GM18519 (cell line): ENCODE results near the gene ETFA.
"Not testable (repeated sequence)": the region's sequence is repeated elsewhere in the genome, so short reads cannot be mapped to it uniquely, and the experiment has no call there.

Source experiments
- ATAC-seq: cut with Tn5 transposase; IDR thresholded peaks from one replicate; pipeline ENCODE4 v1.9.1; 2021; ENCODE audit warnings: mild to moderate bottlenecking, moderate library complexity; ENCODE audit not compliant: unreplicated experiment, low FRiP score

Gene ETFA

DNA sequence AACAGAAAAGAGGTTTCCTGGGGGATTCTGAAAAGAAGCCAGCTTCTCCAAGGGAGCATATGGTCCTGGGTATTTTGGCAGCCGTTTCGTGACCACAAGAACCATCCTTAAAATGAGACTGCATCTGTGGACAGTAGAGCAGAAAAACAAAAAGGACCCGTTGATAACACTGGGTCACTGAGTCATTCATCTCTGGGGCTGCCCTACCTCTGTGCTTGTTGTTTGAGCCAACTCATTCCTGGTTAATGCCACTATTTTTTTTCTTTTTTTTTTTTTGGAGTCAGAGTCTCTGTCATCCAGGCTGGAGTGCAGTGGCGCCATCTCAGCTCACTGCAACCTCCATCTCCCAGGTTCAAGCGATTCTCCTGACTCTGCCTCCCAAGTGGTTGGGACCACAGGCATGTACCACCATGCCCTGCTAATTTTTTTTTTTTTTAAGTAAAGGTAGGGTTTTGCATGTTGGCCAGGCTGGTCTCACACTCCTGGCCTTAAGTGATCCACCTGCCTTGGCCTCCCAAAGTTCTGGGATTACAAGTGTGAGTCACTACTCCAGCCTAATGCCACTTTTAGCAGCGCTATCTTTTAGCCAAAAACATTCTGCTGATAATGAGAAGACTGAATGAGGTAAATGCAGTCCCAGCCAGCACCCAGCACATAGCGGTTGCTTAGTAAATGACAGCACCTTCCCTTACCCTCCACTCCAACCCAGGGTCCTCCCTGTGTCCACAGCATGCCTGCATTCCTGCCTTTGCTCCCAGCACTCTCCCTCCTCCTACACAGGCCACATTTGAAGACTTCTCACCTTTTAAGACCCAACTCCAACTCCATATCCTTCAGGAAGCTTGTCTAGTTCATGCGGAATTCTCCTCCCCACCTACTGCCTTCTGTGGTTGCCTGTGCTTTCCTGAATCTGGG lies 16.2 kb upstream of the ETFA start:
- no peak for ATAC-seq

DNA sequence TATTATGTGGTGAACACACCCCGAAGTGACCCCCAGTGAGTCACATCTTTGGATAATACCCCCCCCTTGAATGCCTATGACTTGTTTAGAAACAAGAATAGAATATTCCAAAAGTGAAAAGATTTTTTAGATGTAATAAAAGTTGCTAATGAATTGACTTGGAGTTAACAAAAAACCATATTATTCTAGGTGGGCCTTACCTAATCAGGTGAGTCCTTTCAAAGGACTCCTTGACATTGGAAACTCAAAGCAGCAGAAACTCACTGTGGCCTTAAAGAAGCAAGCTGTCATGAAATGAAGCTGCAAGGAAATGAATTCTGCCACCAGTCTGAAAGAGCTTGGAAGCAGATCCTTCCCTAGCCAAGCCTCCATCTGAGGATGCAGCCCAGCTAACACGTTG lies 14.4 kb upstream of the ETFA start:
- ATAC-seq, result no peak

DNA sequence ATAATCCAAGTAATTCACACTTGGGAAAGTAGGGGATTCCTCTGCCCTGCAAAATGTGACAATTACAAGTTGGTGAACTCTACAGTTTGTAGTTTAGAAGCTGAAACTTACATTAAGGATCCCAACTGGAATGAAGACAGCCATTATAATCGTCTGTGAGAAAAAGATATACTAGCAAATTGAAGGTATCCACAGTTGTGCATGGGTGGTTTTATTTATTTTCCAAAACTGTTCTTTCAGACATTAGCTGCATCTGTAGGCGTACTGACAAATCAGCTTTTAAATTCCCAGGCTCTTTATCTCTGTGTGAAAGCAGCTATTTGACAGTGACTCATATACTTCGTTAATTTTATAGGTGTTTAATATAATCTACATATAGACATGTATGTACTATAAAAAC lies 12.8 kb upstream of the ETFA start:
- no peak for ATAC-seq

DNA sequence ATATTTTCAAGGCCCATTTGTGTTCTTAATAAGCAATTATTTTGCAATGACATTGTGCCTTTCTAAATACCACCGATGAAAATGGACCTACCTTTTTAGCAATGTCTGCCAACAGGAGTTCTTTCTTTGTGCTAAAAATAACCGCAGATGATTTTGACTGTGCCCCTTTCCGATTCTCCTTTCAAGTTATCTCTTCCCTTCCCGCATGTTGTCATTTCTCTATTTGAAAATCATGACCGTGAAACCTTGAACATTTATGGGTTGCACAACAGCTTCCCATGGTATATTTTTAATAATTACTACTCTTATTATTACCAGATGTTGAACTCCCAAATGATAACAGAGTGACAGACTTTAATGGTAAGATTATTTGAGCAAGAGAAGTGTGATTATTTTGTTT lies 10.3 kb upstream of the ETFA start:
- no peak for ATAC-seq

DNA sequence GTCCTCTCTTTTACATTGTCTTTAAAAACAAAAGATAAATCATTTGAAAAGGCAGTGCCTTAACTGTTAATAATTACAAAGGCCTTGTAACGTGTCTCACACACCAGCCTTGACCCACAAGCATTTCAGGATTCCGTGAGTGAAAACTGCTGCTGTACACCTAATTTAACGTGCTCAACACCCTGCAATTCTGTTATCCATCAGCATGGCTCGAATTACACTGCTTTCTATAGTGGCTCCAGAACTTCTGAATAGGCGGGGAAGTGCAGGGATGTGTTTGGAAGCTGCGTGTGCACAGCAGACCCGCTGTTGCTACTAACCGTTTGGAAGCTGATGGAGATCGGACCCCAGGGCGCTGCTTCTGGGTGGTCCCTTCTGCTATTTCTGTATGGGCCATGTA lies 9.9 kb upstream of the ETFA start:
- no peak for ATAC-seq

DNA sequence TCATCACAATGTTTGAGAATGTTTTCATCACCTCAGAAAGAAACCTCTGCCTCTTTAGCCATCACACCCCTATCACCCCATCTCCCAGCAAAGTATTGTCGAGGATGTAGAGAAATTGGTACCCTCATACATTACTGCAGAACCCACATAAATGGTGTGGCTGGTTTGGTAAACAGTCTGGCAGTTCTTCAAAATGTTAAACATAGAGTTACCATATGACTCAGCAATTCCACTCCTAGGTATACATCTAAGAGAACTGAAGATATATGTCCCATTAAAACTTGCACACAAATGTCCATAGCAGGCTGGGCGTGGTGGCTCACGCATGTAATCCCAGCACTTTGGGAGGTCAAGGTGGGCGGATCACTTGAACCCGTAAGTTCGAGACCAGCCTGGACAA lies 8.7 kb upstream of the ETFA start:
- no peak for ATAC-seq

DNA sequence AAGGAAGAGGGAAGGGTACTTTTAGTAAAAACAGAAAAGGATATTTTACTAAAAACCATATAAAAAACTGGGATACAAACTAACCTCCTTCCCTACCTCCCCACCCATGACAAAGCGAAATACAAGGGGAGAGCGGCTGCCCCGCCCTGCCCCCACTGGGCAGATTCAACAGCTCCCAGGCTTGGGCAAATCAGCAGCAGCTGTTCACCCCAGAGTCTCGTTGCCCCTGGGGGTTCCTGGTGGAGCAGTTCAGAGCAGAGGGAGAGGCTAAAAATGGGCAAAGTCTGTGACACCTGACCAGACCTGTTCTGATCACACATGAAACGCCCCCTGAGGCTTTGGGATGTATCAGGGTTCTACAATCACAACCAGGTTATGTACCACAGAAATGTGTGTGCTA lies 2.5 kb upstream of the ETFA start:
- ATAC-seq, result no peak

DNA sequence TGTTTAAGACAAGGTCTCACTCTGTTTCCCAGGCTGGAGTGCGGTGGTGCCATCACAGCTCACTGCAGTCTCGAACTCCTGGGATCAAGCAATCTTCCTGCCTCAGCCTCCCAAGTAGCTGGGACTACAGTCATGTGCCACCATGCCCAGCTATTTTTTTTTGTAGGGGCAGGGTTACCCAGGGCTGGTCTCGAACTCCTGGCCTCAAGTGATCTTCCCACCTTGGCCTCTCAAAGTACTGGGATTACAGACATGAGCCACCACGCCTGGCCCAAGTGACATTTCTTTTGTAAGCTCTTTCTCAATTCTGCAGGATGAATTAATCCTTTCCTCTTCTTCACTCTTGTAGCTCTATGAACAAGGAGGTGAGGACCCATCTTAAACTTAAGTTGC lies 1.9 kb upstream of the ETFA start:
- ATAC-seq, result not testable (repeated sequence)

DNA sequence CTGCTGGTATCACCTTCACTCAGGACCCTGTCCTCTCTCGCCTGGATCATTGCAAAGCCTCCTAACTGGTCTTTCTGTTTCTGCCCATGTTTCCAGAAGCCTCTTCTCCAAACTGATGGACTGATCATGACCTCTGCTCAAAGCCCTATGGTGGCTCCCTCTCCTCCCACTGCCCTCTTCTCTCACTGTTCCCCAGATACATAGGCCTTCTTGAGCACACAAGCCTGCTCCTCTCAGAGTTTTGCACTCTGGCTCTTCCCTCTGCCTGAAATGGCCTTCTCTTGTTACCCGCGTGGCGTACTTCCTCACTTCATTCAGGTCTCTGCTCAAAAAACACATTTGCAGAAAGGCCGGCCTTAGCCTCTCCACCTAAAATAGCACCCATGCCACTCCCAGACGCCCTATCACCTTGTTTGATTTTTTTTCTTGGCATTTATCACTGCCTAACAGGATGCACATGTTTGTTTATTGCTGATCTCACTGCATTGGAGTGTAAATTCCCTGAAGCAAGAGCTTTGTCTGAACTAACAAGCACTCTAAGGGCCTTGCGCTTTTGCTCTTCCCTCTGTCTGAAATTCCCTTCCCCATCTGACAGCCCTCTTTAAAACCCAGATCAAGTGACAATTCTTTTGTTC lies 1.4 kb upstream of the ETFA start:
- no peak for ATAC-seq

DNA sequence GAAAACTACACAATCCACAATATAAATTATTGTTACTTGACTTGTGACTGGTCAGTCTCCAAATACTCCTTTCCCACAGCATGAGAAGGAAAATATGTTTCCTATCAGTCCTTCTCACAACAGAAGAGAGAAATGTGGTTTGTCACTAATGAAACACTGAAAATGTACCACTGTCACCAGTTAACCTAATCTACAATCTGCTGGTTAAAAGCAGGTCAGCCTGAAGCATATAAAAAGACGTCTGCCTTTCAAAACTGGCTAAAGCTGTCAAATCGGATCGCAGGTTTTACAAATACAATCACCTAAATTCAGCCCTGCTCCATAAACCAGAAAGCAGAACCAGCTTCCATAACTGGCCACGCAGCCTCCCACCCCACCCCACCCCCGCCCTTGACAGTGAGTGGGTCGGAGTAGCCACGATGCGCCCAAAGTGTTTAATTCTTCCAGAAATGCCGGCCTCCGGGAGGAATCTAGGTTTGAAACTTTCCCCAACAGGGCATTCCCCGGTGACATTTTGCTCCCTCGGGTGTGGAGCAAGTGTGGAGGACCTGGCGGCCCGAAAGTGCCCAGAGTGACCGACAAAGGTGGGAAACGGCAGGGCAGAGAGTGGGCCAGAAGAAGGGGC lies 682 bp downstream of the ETFA start:
- ATAC-seq, result no peak

DNA sequence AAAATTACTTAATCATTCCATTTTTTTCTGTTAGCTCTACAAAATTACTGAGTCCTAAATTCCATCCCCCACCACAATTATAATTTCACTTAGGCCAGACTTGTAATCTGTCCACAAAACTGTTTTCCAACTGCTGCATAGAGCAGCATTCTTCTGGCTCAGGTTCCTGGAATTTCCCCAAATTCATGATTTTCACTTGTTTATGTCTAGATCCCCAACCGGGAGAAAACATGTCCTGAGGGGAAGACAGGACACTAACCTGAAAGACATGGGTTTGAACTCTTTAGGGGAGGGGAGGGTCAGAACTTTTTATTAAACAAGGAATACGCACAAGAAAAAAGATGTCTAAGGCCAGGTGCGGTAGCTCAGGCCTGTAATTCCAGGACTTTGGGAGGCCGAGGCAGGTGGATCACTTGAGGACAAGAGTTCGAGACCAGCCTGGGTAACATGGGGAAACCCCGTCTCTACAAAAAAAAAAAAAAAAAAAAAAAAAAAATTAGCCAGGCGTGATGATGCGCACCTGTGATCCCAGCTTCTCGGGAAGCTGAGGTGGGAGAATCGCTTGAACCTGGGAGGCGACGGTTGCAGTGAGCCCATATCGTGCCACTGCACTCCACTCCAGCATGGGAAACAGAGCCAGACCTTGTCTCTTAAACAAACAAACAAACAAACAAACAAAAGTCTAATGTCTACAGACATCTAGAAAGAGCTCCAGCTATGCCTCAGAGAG lies 1.5 kb downstream of the ETFA start:
- no peak for ATAC-seq

DNA sequence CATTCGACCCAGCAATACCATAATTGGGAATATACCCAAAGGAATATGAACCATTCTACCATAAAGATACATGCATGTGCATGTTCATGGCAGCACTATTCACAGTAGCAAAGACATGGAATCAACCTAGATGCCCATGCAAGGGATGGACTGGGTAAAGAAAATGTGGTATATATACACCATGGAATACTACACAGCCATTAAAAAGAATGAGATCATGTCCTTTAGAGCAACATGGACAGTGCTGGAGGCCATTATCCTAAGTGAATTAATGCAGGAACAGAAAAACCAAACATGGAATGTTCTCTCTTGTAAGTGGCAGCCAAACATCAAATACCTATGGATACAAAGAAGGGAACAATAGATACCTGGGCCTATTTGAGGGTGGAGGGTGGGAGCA lies 7.4 kb downstream of the ETFA start:
- ATAC-seq, result no peak

DNA sequence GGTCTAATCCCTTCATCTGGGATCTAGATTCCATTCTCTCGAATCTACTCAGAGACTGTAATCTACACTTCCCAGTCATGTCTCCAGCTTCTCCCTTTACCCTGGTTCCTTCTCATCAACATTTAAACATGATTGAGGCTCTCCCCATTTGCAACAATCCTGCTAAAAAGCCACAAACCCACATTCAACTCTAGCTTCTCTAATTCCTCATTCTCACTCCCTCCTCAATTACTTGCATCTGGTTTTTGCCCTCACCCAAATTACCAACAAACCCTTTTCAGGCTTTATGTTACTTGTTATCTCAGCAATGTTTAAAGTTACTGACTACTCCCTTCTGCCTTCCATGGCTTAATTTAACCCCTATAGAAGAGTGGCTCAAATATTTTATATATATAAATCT lies 11.5 kb downstream of the ETFA start:
- no peak for ATAC-seq

DNA sequence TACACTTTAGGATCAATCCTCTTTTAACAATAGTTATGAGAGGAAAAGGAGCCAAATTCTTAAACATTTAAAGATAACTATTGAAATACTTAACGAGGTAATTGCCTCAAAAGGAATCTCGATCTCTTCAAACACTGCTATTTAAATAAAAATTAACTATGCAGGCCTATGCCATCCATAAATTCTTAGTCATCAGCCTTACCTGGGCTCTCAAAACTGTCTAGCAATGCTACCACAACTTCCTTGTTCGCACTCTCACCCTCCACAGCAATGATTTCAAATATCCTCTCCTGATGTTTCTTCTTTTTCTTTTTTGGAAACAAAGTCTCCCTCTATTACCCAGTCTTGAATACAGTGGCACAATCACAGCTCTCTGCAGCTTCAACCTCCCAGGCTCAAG lies 12.3 kb downstream of the ETFA start:
- no peak for ATAC-seq

DNA sequence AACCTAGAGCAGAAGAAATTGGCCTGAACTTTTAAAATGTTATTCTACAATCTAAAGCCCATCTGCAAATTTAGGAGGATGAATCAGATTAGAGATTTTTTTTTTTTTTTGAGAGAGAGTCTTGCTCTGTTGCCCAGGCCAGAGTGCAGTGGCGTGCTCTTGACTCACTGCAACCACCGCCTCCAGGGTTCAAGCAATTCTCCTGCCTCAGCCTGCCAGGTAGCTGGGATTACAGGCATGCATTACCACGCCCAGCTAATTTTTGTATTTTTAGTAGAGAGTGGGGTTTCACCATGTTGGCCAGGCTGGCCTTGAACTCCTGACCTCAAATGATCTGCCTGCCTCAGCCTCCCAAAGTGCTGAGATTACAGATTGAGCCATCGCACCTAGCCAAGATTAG lies 13.3 kb downstream of the ETFA start:
- ATAC-seq, result not testable (repeated sequence)

DNA sequence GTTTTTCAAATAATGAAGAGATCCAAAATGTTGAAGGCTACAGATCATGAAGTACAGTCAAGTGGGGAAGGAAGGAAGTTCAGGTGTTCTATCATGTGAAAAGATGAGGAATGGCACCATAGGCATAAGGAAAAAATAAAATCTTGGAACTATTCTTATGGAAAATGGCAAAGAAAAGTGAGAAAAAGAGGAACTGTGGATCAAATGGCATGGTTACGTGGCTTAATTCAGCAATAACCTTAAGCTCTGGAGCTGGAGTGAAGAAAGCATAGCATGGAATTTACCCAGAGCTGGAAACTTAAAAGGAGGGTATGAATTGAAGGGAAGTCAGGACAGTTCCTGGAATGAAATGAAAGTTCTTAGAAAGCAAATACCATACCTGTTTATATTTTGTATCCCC lies 14.4 kb downstream of the ETFA start:
- ATAC-seq, result no peak

DNA sequence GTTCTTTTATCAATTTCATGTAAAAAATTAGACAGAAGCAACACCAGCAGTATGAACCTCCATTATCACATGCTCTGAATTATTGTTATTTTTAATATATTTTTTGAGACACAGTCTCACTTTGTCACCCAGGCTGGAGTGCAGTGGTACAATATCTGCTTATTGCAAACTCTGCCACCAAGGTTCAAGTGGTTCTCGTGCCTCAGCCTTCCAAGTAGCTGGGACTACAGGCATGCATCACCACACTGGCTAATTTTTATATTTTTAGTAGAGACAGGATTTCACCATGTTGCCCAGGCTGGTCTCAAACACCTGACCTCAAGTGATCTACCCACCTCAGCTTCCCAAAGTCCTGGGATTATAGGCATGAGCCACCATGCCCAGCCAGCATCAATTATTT lies 16.8 kb downstream of the ETFA start:
- not testable (repeated sequence) for ATAC-seq

DNA sequence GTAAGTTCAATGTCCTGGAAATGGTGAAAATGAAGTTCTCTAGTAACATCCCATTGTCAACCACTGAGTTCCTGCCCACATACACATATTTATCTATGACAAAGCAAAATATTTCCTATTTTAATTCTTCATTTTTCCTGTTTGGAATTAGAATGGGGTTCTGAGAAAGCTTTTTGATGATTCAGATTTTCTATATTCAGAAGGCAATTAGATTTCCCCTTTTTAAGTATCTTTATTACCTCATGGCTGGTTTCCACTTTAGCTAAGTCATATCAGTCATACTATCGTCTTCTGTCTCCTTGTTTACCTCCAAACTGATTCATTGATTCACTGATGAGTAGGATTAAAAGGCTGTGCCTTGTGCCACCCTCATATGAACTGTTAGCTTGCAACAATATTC lies 17.9 kb downstream of the ETFA start:
- no peak for ATAC-seq

DNA sequence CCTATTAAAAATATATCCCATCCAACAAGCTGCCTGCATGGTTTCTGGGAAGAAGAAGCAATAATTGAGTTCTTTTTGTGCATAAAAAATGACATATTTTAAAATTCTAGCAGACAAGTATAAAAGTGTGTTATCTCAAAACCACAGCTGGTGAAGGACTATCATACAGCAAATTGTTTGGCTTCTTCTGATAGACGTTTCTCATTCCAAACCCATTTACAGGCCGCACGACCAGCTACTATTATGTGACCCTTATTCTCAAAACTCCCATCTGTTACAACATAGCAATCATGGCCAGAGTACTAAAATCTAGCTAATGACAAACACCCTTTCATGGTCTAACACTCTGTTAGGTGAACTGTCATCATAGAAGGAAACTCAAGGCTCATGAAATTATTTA lies 21.7 kb downstream of the ETFA start:
- ATAC-seq, result no peak

DNA sequence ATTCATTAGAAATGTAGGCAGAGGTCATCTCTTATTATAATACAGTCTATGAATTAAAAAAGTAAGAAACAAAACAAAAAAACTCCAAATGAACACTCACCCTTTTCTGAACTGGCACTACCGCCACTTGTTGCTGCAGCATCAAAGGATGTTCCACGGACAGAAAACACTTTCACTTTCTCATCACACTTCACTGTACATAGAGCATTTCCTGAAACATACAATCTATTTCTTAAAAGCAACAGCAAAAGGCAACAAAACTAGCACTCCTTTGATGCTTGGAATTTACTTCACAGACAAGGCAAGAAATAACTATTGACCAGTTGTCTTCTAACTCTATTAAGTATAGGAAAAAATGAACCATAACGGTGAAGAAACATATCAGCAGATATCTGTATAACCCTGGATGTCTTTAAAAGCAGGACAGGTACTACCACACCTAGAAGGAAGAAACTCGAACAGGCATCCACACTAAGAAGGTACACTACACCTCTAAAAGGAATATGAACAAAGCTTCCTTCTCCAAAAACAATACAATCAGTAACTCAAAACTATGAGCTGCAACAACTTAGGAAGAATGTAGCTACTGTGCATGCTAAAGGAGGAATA lies 24.9 kb downstream of the ETFA start:
- no peak for ATAC-seq
